HG03175 (cell line): ENCODE data around the gene HAVCR2.

Experiments used
- ATAC-seq: cut with Tn5 transposase; IDR thresholded peaks from one replicate; pipeline ENCODE4 v1.9.1; 2021; ENCODE audit warnings: mild to moderate bottlenecking, moderate library complexity; ENCODE audit not compliant: unreplicated experiment

The HAVCR2 gene

GRCh38 chr5:157108976-157109375 lies at the start of gene HAVCR2:
TSS of gene HAVCR2 (minus strand) at chr5:157109044. CDS start at chr5:157108983, 61 bp downstream.
- peak; percentile 88 for ATAC-seq

GRCh38 chr5:157157293-157157891 lies 48.5 kb upstream of the HAVCR2 start:
- ATAC-seq, result no peak

- ATAC-seq, result no peak
Measured at GRCh38 chr5:157155297-157155696, 46.5 kb upstream of the HAVCR2 start.

- no peak for ATAC-seq
Measured at GRCh38 chr5:157150995-157151394, 42.2 kb upstream of the HAVCR2 start.

- ATAC-seq, result peak; percentile 77
Measured at GRCh38 chr5:157148734-157149615, 40.1 kb upstream of the HAVCR2 start.

GRCh38 chr5:157143127-157143971 lies 34.5 kb upstream of the HAVCR2 start:
- ATAC-seq, result peak; percentile 39

GRCh38 chr5:157142317-157143126 lies 33.7 kb upstream of the HAVCR2 start, which contains the start of gene MED7:
TSS of gene MED7 (minus strand) at chr5:157142865. CDS start at chr5:157139431, 3,434 bp downstream.
- peak; percentile 100 for ATAC-seq

- ATAC-seq, result no peak
Measured at GRCh38 chr5:157137691-157138090, 28.8 kb upstream of the HAVCR2 start.

- no peak for ATAC-seq
Measured at GRCh38 chr5:157132281-157132612, 23.4 kb upstream of the HAVCR2 start.

GRCh38 chr5:157130925-157131324 lies 22.1 kb upstream of the HAVCR2 start:
- ATAC-seq, result no peak

- ATAC-seq, result no peak
Measured at GRCh38 chr5:157121709-157122108, 12.9 kb upstream of the HAVCR2 start.

- ATAC-seq, result no peak
Measured at GRCh38 chr5:157120102-157120501, 11.3 kb upstream of the HAVCR2 start.

GRCh38 chr5:157116483-157116954 lies 7.7 kb upstream of the HAVCR2 start:
- peak; percentile 58 for ATAC-seq

GRCh38 chr5:157115502-157115901 lies 6.7 kb upstream of the HAVCR2 start:
- ATAC-seq, result no peak

- no peak for ATAC-seq
Measured at GRCh38 chr5:157115012-157115411, 6.2 kb upstream of the HAVCR2 start.

GRCh38 chr5:157113002-157113401 lies 4.2 kb upstream of the HAVCR2 start:
- ATAC-seq, result no peak

- peak; percentile 71 for ATAC-seq
Measured at GRCh38 chr5:157109744-157110143, 900 bp upstream of the HAVCR2 start.

GRCh38 chr5:157107508-157107907 lies 1.3 kb downstream of the HAVCR2 start:
- ATAC-seq, result no peak

- ATAC-seq, result no peak
Measured at GRCh38 chr5:157106630-157107461, 2.0 kb downstream of the HAVCR2 start.
